ENCODE measurements around the gene GHRH.
A peak's percentile ranks its signal among the peaks of the same experiment; 100 is the strongest.

GHRH gene

DNA sequence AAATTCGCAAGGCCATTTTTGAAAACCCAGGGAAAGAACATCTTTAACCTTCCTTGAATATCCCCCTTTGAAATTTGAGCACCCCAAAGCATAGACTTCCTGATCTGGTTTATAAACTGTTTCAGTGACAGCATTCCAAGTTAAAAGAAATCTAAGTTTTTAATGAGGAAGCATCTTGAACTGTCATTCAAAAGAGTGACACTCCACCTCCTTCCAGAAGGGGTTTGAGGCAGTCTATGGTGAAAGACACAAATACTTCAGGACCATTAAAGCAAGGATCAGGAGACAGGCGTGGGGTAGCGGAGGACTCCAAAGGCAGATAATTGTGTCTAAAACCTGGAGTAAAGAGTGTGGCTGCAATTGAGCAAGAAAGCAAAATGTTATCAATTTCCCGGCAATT lies 691 bp downstream of the GHRH start:
- no peak for DNase-seq

DNA sequence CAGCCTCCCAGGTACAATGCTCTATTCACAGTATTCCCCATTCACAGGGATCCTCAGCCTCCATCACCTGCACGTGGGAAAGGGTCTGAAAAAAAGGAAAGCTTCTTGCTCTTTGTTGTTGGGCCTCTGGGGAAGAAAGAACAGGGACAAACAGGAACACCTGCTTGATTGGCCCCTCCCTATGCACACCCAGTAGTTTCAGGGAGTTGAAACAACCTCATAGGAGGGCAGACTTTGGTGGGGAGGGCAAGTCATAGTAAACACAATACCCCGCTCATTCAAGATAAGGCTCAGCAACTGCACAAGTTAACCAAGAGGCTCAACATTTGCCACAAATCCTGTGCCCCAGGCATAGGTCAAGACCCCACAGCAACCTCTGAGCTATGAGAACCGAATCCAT lies 1.7 kb downstream of the GHRH start:
- DNase-seq = no peak

- no peak for DNase-seq
Observed at GRCh38 chr20:37259031-37259430, 2.6 kb downstream of the GHRH start.

- peak in 1 of 2 experiments; percentile 61 for DNase-seq
Observed at GRCh38 chr20:37257988-37258387, 3.6 kb downstream of the GHRH start.

GRCh38 chr20:37257530-37257929 lies 4.1 kb downstream of the GHRH start:
- DNase-seq = no peak

- no peak for DNase-seq
Observed at GRCh38 chr20:37256286-37256685, 5.3 kb downstream of the GHRH start.

DNA sequence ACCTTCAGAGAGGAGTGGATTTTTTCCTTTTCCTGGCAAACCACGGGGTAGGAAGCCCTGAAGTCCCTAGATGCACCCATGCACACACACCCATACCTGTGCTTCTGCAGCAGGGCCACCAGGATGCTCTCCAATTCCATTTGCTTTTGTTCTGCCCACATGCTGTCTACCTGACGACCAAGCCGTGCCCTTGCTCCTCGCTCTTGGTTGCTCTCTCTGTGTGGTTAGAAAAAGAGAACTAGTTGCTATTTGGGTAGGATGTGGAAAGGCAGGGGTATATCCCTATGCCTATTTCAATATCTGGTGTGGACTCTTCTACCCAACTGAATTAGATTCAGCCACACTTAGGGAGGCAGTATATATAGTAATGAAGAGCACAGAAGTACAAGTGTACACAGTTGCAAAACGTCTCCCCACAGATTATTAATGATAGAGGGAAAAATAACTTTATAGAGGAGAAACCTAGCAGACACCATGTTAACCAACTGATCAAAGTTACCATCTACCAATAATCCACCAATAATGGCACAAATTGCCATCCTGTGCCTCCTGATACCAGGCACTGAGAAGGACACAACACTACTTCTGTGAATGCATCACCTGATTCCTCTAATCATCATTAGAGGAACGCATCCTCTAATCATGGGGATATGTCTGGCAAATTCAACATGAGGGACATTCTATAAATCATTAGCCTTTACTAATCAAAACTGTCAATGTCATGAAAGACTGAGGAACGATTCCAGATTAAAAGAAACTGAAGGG lies 7.3 kb downstream of the GHRH start:
- DNase-seq = no peak

GRCh38 chr20:37253087-37253486 lies 8.5 kb downstream of the GHRH start:
- DNase-seq = no peak

DNA sequence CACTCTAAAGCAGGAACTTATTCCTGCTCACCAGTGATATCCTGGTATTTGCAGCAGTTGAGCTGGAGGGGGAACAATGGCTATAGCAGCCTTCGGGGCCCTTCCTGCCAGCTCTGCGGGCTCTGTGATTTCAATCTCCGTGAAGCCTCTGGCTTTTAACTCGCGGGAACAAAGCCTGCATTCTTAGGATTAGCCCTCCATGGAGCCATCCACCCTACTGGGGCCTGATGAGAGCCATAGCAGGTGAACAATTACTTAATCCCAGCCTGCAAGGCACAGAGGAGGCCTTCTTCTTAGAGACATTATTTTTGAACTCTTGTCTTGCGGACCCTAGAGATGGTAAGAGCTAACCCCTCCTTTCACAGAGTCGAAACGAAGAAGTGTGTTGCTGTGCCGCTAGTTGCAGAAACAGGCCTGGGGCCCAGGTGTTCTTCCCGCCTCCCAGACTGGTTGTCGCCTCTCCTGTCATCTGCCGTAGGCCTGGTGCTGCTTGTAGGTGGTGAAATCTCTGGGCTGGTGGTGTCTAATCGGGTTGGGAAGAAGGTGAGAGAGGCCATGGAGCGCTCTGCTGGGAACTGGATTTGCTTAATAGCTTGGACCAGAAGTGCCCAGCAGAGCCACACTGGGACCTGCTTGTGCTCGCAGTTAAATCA lies 9.7 kb downstream of the GHRH start:
- no peak for DNase-seq

DNA sequence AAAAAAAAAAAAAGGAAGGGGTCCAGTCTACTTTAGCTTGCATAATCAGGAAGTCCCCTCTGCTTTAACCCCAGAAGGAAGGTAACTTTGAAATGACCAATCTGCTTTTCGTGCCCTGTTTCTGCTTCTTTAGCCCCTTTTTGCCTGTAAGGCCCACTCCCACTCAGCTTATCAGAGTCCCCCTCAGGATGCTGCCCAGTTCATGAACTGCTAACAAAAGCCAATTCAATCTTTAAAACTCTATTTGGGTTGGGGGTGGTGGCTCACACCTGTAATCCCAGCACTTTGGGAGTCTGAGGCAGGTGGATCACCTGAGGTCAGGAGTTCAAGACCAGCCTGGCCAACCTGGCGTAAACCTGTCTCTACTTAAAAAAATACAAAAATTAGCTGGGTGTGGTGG lies 12.3 kb downstream of the GHRH start:
- no peak for DNase-seq

DNA sequence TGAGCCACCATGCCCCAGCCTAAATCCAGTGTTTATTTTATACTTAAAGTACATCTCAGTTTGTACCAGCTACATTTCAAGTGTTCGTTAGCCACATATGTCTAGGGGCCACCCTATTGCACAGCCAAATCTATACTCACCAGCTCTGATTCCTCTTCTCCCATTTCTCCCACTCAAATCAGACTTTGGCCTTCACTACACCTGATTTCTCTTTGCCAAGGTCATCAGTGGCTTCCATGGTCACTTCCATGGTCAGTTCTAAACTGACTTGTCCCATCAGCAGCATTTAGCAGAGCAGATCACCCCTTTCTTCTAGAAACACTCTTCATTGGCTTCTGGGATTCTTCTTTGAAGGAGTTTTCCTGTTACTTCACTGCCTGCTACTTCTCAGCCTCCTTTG lies 14.1 kb downstream of the GHRH start:
- no peak for DNase-seq

DNA sequence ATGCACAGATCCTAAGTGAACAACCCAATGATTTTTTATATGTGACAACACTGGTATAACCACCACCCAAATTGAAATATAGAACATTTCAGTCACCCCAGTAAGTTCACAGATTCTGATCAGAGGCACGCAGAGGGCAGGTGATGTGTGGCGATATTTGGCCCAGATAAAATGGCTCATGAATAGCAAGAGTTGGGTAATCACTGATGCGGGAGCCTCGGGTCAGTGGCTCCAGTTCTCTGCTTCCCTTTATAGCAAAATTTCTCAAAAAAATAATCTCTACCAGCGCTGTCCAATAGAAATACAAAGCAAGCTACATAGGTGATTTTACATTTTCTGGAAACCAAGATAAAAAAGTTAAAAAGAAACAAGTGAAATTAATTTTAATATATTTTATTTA lies 14.9 kb downstream of the GHRH start:
- DNase-seq = no peak

- DNase-seq = peak; percentile 91 to 96
Observed at GRCh38 chr20:37245216-37246150, 16.1 kb downstream of the GHRH start.

DNA sequence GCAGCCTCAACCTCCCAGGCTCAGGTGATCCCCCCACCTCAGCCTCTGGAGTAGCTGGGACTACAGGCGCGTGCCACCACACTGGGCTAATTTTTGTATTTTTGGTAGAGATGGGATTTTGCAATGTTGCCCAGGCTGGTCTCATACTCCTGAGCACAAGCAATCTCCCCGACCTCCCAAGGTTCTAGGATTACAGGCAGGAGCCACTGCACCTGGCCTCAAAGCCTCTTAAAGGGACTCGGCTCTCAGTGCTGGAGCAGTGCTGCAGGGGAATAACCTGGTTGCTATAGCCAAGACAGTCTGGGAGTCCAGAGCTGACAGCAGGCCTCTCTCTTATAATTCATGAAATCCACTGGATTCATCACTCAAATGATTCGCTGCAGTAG lies 17.0 kb downstream of the GHRH start:
- DNase-seq = no peak

- no peak for DNase-seq
Observed at GRCh38 chr20:37243937-37244571, 17.6 kb downstream of the GHRH start.

DNA sequence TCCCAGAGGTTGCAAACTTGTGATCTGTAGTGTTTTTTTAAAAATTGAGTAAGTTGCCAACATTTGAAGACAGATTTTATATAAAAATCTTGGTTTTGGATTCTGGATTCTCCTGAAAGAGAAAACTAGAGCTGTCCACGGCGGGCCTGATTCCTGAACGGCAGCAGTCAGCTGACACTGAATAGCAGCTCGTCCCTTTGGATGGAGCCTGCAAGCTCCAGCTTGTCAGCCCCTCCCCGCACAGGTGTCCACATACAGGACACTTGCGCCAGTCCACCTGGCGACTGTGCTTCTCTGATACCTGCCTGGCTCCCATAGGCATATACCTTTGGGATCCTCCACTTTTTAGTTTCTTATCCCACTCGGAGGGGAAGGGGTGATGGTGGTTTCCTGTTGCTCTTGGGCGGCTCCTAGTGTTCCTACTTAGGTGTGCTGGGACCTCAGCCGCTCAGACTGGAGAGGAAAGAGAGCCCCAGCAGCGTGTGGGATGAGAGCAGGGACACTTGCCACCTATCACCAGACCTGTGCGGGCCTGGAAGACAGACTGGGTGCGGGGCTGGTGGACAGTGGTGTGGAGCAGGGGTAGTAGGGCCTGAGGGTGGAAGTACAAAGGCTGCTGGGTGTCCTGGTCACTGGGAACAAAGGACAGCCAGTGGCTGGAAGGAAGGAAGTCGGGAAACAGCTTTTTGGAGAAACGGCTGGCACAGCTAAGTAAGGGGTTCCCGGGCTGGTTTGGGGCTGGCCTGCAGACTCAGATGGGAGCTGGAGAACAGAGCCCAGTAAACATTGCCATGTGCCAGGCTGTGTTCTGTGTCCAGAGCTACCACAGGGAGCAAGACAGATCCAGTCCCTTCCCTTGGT lies 18.3 kb downstream of the GHRH start:
- peak; percentile 65 to 67 for DNase-seq

GRCh38 chr20:37242503-37242902 lies 19.1 kb downstream of the GHRH start:
- DNase-seq = no peak

DNA sequence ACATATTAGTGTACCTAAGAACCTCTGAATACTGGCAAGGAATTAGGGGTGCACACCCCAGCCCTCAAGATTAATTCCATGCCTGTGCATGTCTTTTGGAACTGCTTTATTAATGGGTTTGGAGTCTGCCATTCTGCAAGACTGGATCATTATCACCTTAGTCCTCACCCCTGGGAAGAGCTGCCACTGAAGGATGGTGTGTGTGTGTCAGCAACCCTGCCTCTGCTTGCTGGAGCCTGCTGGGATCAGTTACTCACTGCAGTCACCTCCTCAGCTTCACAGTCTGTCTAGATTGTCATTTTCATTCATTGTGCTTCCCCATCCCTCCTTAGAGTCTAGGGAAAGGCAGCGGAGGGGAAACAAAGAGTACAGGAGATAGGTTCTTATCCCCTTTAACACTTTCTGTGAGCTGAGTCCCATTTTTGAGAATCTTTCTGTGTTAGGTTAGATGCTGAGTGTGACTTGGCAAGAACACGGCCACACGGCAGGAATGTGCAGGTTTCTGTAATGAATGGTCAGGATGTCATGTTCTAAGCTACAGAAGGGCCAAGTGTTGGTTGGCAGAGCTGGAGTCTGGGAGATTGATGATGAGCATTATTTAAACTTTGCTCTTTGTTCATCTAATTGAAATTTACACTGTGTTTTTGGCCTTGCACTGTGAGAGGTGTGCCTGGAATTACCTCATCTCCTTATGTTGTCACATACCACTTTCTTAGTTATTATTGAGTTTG lies 21.1 kb downstream of the GHRH start:
- DNase-seq = no peak

- no peak for DNase-seq
Observed at GRCh38 chr20:37238935-37239451, 22.6 kb downstream of the GHRH start.

DNA sequence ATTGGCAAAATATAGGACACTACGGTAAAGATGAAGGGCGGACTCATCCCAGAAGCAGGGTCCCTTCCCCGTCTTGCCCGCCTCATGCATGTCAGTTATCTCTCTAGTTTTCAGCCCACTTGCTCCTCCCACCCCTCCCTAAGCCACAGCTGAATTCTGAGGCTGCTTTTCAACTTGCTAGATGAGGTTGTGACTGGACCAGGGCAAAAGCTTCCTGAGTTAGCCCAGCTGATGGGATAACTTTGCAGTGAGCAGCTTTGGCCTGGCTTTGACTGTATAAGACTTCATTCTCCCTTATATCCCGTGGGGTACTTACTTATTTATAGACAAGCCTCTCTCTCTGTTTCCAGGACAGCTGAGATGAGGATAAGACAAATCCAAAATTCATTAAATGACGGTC lies 23.2 kb downstream of the GHRH start:
- no peak for DNase-seq

DNA sequence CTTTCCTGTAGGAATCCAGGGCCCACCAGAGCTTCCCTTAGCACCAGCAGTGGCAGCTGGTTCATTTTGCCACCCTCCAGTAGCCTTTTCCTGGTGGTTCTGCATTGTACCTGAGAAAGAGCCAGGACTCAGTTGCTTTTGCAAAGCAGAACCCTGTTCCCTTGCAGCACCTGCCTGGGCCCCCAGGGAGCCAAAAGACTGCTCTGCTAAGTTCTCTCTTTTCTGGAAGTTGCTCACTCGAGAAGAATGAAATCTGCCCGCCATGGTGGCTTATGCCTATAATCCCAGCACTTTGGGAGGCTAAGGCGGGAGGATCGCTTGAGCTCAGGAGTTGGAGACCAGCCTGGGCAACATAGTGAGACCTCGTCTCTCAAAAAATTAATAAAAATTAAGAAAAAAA lies 24.0 kb downstream of the GHRH start:
- no peak for DNase-seq
